Astrocyte (in vitro differentiated cells and primary cell): Measurements from ENCODE around the gene NECTIN1. TPM values are rescaled to one million over a fixed set of nuclear protein-coding genes. Genes with fewer than 3 reads are reported as not detected.

Experiments used
- DNase-seq: peaks from one replicate; pipeline ENCODE4 v3.0.0-alpha.2; 2010; ENCODE audit warnings: low read depth
- FAIRE-seq: peaks from 2 replicates; lab custom pipeline; 2011; peaks lifted over from hg19 to GRCh38; lab: Jason Lieb, UNC
- H2AFZ ChIP-seq: 2 replicates; pipeline ENCODE4 v1.6.0; 2012; ENCODE audit warnings: low read depth, low read length, inconsistent platforms
- H3K27ac ChIP-seq: 2 replicates; pipeline ENCODE4 v1.5.1; 2011; ENCODE audit warnings: low read depth, low read length, inconsistent platforms
- H3K27me3 ChIP-seq: 2 replicates; pipeline ENCODE4 v1.6.0; 2011; ENCODE audit warnings: low read length, inconsistent platforms; ENCODE audit not compliant: insufficient read depth
- H3K36me3 ChIP-seq: 2 replicates; pipeline ENCODE4 v1.5.1; 2011; ENCODE audit warnings: low read length, inconsistent platforms; ENCODE audit not compliant: insufficient read depth
- H3K4me1 ChIP-seq: 2 replicates; pipeline ENCODE4 v1.5.1; 2011; ENCODE audit warnings: low read length, inconsistent platforms; ENCODE audit not compliant: insufficient read depth
- H3K4me2 ChIP-seq: 2 replicates; pipeline ENCODE4 v1.6.0; 2012; ENCODE audit warnings: low read length, inconsistent platforms
- H3K4me3 ChIP-seq: 2 replicates; pipeline ENCODE4 v1.5.1; 2011; ENCODE audit warnings: low read depth, mild to moderate bottlenecking, low read length, inconsistent platforms; ENCODE audit not compliant: insufficient read depth
- H3K79me2 ChIP-seq: 2 replicates; pipeline ENCODE4 v1.6.0; 2012; ENCODE audit warnings: mild to moderate bottlenecking, low read length, inconsistent platforms; ENCODE audit not compliant: insufficient read depth
- H3K9ac ChIP-seq: 2 replicates; pipeline ENCODE4 v1.6.0; 2012; ENCODE audit warnings: mild to moderate bottlenecking, low read length, inconsistent platforms
- H3K9me3 ChIP-seq: 2 replicates; pipeline ENCODE4 v1.5.1; 2012; ENCODE audit warnings: low read depth, mild to moderate bottlenecking, low read length, inconsistent platforms; ENCODE audit not compliant: insufficient read depth
- H4K20me1 ChIP-seq: 2 replicates; pipeline ENCODE4 v1.6.0; 2012; ENCODE audit warnings: low read length, inconsistent platforms; ENCODE audit not compliant: insufficient read depth
- H3K27ac Mint-ChIP-seq: one replicate; pipeline ENCODE4 v1.8.0; 2021; ENCODE audit warnings: mild to moderate bottlenecking, mixed read lengths; ENCODE audit not compliant: unreplicated experiment
- H3K27me3 Mint-ChIP-seq: one replicate; pipeline ENCODE4 v1.8.0; 2021; ENCODE audit warnings: low read depth, mixed read lengths; ENCODE audit not compliant: unreplicated experiment
- H3K36me3 Mint-ChIP-seq: one replicate; pipeline ENCODE4 v1.8.0; 2021; ENCODE audit warnings: low read depth, mixed read lengths; ENCODE audit not compliant: unreplicated experiment
- H3K4me1 Mint-ChIP-seq: one replicate; pipeline ENCODE4 v1.8.0; 2021; ENCODE audit warnings: low read depth, mixed read lengths; ENCODE audit not compliant: unreplicated experiment
- H3K4me3 Mint-ChIP-seq: one replicate; pipeline ENCODE4 v1.8.0; 2021; ENCODE audit warnings: mild to moderate bottlenecking, moderate library complexity, mixed read lengths; ENCODE audit not compliant: unreplicated experiment
- H3K9me3 Mint-ChIP-seq: one replicate; pipeline ENCODE4 v1.8.0; 2021; ENCODE audit warnings: mild to moderate bottlenecking, mixed read lengths; ENCODE audit not compliant: unreplicated experiment
- EZH2 ChIP-seq: IDR thresholded peaks from 2 replicates; pipeline ENCODE4 v1.6.1; 2012; ENCODE audit warnings: mild to moderate bottlenecking, low read length, inconsistent platforms; ENCODE audit not compliant: insufficient read depth
- total RNA-seq: library from RNA; stranded (reverse); gene quantifications from 2 replicates; pipeline ENCODE4 v1.2.1, GENCODE V29; 2021
- TF ChIP-seq, protein P1 (sequence below): IDR thresholded peaks from 2 replicates; pipeline ENCODE4 v1.5.1; 2011; ENCODE audit warnings: low read depth, mild to moderate bottlenecking, inconsistent platforms, low read length, moderate library complexity; ENCODE audit not compliant: insufficient read depth

The NECTIN1 gene
- total RNA-seq, 1 donor from 2014 or later = 17.7 TPM

DNA sequence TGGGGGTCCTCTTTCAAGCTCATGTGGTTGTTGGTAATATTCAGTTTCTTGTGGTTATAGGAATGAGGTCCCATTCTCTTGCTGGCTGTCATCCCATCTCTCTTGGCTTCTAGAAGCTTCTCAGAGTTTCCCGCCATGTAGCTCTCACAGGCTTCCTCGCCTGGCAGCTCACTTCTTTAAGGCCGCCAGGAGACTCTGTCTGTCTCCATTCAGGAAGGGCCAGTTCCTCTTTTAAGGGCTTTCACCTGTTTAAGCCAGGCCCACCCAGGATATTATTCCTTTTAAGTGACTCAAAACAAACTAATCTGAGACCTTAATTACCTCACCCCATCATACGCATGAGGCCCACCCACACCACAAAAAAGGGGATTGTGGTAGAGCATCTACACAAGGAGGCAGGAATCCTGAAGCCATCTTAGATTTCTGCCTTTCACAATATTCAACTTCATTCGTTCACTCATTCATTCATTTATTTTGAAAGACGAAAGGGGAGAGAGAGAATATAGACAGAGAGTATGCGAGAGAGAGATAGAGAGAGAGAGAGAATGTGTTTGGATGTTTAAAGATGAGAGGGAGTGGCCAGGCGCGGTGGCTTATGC is 42.3 kb upstream of the NECTIN1 start:
- H3K4me3 Mint-ChIP-seq = no peak overlapping the region
- no peaks in the 10 kb centered on the region for H3K4me1 ChIP-seq
- no peak for DNase-seq
- no peak overlapping the region for H3K27ac Mint-ChIP-seq
- H3K4me3 ChIP-seq = no peak overlapping the region
- H2AFZ ChIP-seq = no peak overlapping the region
- no peaks in the 10 kb centered on the region for H3K79me2 ChIP-seq
- H3K27me3 Mint-ChIP-seq = peaks cover 67% of the 10 kb centered on the region
- peaks cover 18% of the 10 kb centered on the region for H3K27me3 ChIP-seq
- no peak overlapping the region for H3K9ac ChIP-seq
- H3K9me3 ChIP-seq = peaks cover 4% of the 10 kb centered on the region
- peaks cover 26% of the 10 kb centered on the region for H3K9me3 Mint-ChIP-seq
- no peaks in the 10 kb centered on the region for H3K4me1 Mint-ChIP-seq
- no peaks in the 10 kb centered on the region for H3K36me3 ChIP-seq
- no peaks in the 10 kb centered on the region for H4K20me1 ChIP-seq
- no peaks in the 10 kb centered on the region for H3K36me3 Mint-ChIP-seq
- no peak overlapping the region for H3K4me2 ChIP-seq
- TF ChIP-seq EZH2 = no peak
- TF ChIP-seq, protein P1, sequence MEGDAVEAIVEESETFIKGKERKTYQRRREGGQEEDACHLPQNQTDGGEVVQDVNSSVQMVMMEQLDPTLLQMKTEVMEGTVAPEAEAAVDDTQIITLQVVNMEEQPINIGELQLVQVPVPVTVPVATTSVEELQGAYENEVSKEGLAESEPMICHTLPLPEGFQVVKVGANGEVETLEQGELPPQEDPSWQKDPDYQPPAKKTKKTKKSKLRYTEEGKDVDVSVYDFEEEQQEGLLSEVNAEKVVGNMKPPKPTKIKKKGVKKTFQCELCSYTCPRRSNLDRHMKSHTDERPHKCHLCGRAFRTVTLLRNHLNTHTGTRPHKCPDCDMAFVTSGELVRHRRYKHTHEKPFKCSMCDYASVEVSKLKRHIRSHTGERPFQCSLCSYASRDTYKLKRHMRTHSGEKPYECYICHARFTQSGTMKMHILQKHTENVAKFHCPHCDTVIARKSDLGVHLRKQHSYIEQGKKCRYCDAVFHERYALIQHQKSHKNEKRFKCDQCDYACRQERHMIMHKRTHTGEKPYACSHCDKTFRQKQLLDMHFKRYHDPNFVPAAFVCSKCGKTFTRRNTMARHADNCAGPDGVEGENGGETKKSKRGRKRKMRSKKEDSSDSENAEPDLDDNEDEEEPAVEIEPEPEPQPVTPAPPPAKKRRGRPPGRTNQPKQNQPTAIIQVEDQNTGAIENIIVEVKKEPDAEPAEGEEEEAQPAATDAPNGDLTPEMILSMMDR = no peak
- no peak for FAIRE-seq
- H3K27ac ChIP-seq = no peak overlapping the region

DNA sequence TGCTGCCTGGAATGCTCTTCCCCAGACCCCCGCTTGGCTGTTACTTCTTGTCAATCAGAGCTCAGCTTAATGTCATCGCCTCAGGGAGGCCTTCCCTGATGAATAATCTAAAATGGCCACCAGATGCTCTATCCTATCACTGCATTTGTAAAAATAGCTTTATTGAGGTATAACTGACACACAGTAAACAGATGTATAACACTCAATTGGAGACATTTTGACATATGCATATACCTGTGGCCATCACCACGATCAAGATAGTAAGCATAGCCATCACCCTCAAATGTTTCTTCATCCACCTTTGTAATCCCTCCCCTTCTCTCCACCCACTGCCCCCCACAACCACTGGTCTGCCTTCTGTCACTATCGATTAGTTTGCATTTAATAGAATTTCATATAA is 36.6 kb upstream of the NECTIN1 start:
- TF ChIP-seq EZH2 = no peak
- TF ChIP-seq, protein P1 = no peak
- Histone ChIP-seq H2AFZ (no peak overlapping the region), H3K27me3 (peaks cover 11% of the 10 kb centered on the region), H3K36me3 (no peaks in the 10 kb centered on the region), H4K20me1 (no peaks in the 10 kb centered on the region), H3K9ac (no peak overlapping the region), H3K9me3 (peaks cover 4% of the 10 kb centered on the region), H3K27ac (no peak overlapping the region), H3K4me1 (peaks cover 6% of the 10 kb centered on the region), H3K4me2 (no peak overlapping the region), H3K79me2 (no peaks in the 10 kb centered on the region), H3K4me3 (no peak overlapping the region)
- DNase-seq (no peak), FAIRE-seq (no peak)
- H3K36me3 Mint-ChIP-seq = peaks cover 3% of the 10 kb centered on the region
- peaks cover 19% of the 10 kb centered on the region for H3K9me3 Mint-ChIP-seq
- peaks cover 11% of the 10 kb centered on the region for H3K4me1 Mint-ChIP-seq
- H3K27ac Mint-ChIP-seq = no peak overlapping the region
- H3K4me3 Mint-ChIP-seq = no peak overlapping the region
- peaks cover 44% of the 10 kb centered on the region for H3K27me3 Mint-ChIP-seq

- TF ChIP-seq, protein P1 = no peak
- no peak for TF ChIP-seq EZH2
- H3K9me3 ChIP-seq = no peaks in the 10 kb centered on the region
- H3K4me2 ChIP-seq = no peak overlapping the region
- H3K4me3 ChIP-seq = no peak overlapping the region
- H3K4me3 Mint-ChIP-seq = no peak overlapping the region
- H3K27ac Mint-ChIP-seq = no peak overlapping the region
- H3K36me3 Mint-ChIP-seq = peaks cover 3% of the 10 kb centered on the region
- H3K27me3 ChIP-seq = peaks cover 5% of the 10 kb centered on the region
- H3K79me2 ChIP-seq = no peaks in the 10 kb centered on the region
- H4K20me1 ChIP-seq = no peaks in the 10 kb centered on the region
- peak overlapping the region; percentile 43 for H2AFZ ChIP-seq
- H3K27me3 Mint-ChIP-seq = peaks cover 36% of the 10 kb centered on the region
- peaks cover 14% of the 10 kb centered on the region for H3K4me1 ChIP-seq
- H3K9me3 Mint-ChIP-seq = peaks cover 16% of the 10 kb centered on the region
- H3K27ac ChIP-seq = no peak overlapping the region
- H3K4me1 Mint-ChIP-seq = peaks cover 16% of the 10 kb centered on the region
- no peak for FAIRE-seq
- no peak overlapping the region for H3K9ac ChIP-seq
- DNase-seq = peak; percentile 72
- no peaks in the 10 kb centered on the region for H3K36me3 ChIP-seq
Measured at GRCh38 chr11:119764108-119764868, 35.3 kb upstream of the NECTIN1 start.
